Ovary (tissue), 3 donors: ENCODE data around the gene POC1B.

Source experiments
- CTCF ChIP-seq, 3 donors: fragments of 450-650 bp in 2 of 3; fragments of 200-600 bp in 1 of 3; IDR thresholded peaks; one replicate each; pipeline versions ENCODE4 v1.5.1 to v1.8.0; 2016 to 2022; ENCODE audit warnings: antibody characterized with exemption in 3 of 3, mild to moderate bottlenecking in 1 of 3
- EP300 ChIP-seq: sonication (generic); formaldehyde crosslinking; IDR thresholded peaks from one replicate; pipeline ENCODE4 v1.6.1; 2017; ENCODE audit warnings: antibody characterized with exemption
- POLR2A ChIP-seq: fragments of 450-650 bp; IDR thresholded peaks from one replicate; pipeline ENCODE4 v1.6.1; 2017; ENCODE audit warnings: antibody characterized with exemption, mild to moderate bottlenecking, moderate library complexity
- donor health status: DM: no; HTN: no; CAD: no.

- TF ChIP-seq CTCF (IDR thresholded peaks at IDR 0.05), result no peak
- no peak for TF ChIP-seq POLR2A
- no peak for TF ChIP-seq EP300
These were observed 143.5 kb downstream of the POC1B start for GRCh38 chr12:89382328-89382727.
